Activated gamma-delta T cell (primary cell): ENCODE measurements around the gene CYP26C1.
"Not testable (repeated sequence)": the region's sequence is repeated elsewhere in the genome, so short reads cannot be mapped to it uniquely, and the experiment has no call there.

ENCODE experiments used
- DNase-seq: peaks from one replicate; lab custom pipeline; 2025; lab: John Stamatoyannopoulos, UW

The CYP26C1 gene

DNA sequence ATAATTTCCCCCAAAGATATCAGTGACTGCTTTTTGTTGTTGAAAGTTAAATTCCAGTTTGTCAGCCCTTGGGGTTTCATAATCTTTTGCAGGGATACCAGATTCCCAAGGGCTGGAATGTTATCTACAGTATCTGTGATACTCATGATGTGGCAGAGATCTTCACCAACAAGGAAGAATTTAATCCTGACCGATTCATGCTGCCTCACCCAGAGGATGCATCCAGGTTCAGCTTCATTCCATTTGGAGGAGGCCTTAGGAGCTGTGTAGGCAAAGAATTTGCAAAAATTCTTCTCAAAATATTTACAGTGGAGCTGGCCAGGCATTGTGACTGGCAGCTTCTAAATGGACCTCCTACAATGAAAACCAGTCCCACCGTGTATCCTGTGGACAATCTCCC, 16.3 kb downstream of the CYP26C1 start:
- no peak for DNase-seq

DNA sequence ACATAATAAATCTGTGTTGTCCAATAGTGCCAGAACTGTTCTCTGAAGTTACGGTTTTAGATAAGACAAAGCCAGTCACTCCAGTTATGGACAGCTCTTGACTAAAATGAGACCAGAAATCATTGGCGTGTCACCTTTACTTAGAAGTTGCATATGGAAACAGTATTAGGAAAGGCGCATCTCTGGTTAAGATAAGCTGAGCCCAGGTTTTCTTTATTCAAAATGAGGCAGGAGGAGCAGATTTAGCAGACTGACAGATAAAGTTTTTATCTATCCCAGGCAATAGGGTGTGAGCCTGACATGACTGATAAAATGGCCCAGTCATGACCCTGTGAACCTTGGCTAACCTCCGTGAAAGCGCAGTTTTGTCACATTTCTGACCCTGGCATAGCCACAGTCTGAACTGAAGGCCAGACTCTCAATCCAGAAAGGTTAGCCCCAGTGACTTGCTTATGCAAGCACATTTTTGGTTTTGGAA, 17.3 kb downstream of the CYP26C1 start:
- DNase-seq: no peak

- DNase-seq: no peak
Observed at GRCh38 chr10:93079663-93080349, 19.2 kb downstream of the CYP26C1 start.

- no peak for DNase-seq
Observed at GRCh38 chr10:93080350-93081046, 19.9 kb downstream of the CYP26C1 start.

GRCh38 chr10:93081318-93081717, 20.7 kb downstream of the CYP26C1 start:
- no peak for DNase-seq

DNA sequence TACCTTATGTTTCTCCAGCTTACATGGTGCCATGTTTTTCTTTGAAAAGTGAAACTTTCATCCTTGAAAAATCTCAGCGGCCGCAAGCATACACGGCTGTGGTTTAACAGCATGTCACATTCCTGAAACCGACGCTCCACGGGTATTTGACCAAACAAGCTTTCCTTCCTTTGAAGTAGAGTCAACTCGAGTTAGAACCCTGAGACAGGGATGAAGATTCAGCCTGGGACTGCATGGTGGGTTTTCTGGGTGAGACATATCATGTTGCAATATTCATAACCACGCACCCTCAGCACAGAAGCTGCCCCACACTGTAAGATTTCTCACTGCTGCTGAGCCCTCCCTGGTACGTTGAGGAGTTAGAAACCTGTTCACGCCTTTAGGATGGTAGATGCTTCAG, 21.2 kb downstream of the CYP26C1 start:
- DNase-seq: no peak

DNA sequence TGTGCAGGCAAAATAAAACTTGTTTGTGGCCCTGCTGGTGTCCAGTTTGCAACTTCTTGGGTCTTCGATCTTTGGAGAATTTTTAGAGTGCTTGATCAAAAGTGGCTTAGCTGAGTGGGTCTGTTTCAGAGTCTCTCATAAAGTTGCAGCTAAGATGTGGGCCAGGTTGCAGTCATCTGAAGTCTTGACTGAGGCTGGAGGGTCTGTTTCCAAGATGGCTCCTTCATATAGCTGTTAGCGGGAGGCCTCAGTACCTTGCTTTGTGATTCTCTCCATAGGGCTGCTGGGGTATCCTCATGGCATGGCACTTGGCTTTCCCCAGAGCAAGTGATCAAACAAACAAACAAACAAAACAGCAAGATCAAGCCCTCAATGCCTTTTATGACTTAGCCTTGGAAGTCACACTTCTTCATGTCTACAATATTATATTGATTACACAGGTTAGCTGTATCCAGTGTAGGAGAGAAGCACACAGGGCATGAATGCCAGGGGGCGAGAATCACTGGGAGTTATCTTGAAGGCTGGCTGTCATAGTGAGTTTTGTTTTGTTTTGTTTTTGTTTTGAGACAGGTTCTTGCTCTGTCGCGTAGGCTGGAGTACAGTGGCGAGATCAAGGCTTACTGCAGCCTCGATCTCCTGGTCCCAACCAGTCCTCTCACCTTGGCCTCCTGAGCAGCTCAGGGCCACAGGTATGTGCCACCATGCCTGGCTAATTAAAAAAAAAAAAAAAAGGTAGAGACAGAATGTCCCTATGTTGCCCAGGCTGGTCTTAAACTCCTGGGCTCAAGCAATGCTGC, 23.3 kb downstream of the CYP26C1 start:
- DNase-seq: no peak

- no peak for DNase-seq
Observed at GRCh38 chr10:93085272-93085859, 24.8 kb downstream of the CYP26C1 start.

- DNase-seq: no peak
Observed at GRCh38 chr10:93086289-93086688, 25.7 kb downstream of the CYP26C1 start.

DNA sequence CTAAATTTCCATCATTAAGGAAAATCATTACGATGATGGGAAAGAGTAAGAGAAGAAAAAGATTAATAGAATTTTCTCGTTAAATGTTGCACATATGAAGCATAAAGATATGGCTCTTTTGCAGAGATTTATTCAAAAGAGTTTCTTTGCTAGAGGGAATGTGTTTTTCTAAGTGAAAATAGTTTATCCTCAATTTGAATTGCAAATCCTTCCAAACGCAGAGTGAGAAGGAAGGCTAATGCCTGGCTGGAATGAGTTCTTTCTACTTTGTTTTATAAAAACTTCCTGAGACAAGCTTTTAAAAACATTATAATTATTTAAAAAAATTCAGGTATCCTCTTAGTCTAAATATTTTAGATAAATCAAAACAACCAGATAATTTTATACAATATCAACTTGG, 27.2 kb downstream of the CYP26C1 start:
- DNase-seq: no peak

DNA sequence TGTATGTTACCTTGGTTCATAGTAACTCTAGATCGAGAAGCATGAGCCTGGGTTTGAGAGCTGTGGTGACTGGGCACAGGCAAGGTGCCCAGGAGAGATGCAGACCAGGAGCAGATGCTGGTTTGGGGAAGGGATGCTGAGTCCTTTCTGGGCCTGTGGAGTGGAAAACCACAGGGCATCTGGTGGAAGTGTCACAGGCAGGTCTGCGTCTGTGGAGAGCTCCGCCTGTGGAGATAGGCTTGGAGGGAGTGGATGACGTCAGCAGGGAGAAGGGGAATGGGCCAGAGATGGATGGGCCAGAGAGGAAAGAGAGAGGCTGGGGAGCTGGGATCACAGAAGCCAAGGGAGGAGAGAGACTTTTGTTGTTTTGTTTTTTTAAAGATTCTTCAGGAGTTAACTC, 27.9 kb downstream of the CYP26C1 start:
- DNase-seq: no peak

DNA sequence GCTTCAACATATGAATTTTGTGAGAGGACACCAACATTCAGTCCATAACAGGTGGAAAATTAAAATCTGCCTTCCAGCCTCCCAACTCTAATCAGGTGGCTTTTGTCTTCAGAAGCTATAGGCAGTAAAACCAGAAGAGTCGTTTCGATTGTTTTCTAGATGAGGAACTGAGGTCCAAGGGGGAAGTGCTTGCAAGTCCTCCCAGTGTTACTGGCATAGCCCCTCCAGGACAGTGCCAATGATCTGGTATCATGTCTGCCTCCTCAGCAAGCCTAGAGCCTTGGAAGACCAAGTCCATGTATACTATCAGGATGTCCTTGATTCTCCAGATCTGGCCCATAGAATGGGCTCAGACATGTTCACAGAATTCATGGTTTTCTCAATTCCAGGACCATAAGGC, 30.0 kb downstream of the CYP26C1 start:
- DNase-seq: no peak

DNA sequence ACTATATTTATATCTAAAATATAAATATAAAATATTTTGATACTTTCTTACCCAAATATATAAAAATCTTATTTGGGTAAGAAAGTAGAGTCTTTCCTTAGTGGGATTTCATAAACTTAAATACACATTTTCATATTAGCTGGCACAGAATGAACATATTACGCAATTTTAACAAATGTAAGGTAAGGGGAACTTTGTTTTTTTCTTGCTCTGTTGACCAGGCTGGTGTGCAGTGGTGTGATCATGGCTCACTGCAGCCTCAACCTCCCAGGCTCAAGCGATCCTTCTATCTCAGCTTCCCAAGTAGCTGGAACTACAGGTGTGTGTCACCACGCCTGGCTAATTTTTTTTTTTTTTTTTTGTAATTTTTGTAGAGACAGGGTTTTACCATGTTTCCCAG, 31.4 kb downstream of the CYP26C1 start:
- no peak for DNase-seq

- DNase-seq: no peak
Observed at GRCh38 chr10:93095225-93095624, 34.6 kb downstream of the CYP26C1 start.

GRCh38 chr10:93096901-93097300, 36.3 kb downstream of the CYP26C1 start:
- DNase-seq: no peak

- no peak for DNase-seq
Observed at GRCh38 chr10:93097386-93097785, 36.8 kb downstream of the CYP26C1 start.

- DNase-seq: no peak
Observed at GRCh38 chr10:93098816-93099215, 38.2 kb downstream of the CYP26C1 start.

DNA sequence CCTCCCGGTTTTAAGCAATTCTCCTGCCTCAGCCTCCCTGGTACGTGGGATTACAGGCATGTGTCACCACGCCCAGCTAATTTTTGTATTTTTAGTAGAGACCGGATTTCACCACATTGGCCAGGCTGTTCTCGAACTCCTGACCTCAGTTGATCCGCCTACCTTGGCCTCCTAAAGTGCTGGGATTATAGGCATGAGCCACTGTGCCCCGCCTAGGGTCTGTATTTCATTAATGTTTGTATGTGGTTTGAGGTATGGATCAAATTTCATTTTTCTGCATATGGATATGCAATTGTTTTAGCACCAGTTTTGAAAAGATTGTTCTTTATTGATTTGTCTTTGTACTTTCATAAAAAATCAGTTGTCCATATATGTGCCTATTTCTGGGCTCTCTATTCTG, 39.1 kb downstream of the CYP26C1 start:
- DNase-seq: no peak

DNA sequence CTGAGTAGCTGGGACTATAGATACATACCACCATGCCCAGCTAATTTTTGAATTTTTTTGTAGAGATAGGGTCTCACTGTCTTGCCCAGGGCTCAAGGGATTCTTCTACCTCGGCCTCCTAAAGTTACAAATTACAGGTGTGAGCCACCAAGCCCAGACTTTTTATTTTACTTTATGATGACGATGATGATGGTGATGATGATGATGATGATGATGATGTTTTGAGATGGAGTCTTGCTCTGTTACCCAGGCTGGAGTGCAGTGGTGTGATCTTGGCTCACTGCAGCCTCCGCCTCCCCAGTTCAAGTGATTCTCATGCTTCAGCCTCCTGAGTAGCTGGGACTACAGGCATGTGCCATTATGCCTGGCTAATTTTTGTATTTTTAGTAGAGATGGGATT, 40.5 kb downstream of the CYP26C1 start:
- DNase-seq: not testable (repeated sequence)

DNA sequence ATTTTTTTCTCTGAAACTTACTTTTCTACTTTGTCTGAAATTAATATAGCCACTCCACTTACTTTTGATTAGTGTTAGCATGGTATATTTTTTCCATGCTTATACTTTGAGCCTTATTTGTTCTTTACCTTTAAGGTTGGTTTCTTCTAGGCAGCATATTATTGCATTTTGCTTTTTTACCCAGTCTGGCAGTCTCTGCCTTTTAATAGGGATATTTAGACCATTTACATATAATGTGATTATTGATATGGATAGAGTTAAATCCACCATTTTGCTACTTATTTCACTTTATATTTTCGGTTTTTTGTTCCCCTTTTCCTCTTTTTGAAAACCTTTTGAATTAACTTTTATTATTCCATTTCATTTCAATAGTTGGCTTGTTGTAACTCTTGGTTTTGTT, 43.4 kb downstream of the CYP26C1 start:
- no peak for DNase-seq

GRCh38 chr10:93106631-93107072, 46.1 kb downstream of the CYP26C1 start:
- DNase-seq: no peak

DNA sequence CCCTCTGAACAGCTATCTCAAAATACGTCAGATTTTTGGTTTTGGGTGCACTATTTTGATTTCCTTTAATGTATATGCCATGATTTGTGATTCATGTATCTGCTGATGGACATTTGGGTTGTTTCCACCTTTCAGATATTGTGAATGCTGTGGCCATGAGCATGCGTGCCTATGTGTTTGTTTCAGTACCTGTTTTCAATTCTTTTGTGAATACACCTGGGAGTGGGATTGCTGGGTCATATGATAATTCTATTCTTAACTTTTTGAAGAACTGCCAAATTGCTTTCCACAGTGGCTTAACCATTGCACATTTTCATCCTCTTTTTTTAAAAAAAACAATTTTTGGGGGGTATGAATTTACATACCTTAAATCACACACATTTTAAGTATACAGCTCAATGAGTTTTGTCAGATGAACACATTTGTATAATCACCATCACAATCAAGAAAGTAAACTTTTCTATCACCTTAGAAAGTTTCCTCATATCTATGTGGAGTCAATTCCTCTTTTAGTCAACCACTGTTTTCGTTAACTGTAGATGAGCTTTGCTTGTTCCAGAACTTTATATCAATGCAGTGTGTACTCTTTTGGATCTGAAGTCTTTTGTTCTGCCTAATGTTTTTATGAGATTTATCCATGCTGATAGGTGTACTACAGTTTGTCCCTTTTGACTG, 50.0 kb downstream of the CYP26C1 start:
- no peak for DNase-seq
